A549 (cell line): ENCODE data around the gene GRAP2. TPM values are rescaled to one million over a fixed set of nuclear protein-coding genes. Genes with fewer than 3 reads are reported as not detected.

Experiments used
- ATAC-seq, 2 experiments: fragments of 200-7000 bp in 1 of 2; fragments of >200 bp in 1 of 2; cut with Nextera tagmentation in 1 of 2; cut with Tn5 transposase in 1 of 2; 3 replicates each; pipeline versions ENCODE4 v1.8.0 to v1.9.1; 2018 to 2020; ENCODE audit warnings: mild to moderate bottlenecking in 1 of 2, moderate library complexity in 1 of 2
- CTCF ChIA-PET: fragments of 300-600 bp; sonication (Branson Sonifier 250); formaldehyde crosslinking; extraction: SDS; loops from one replicate; lab custom pipeline; 2021; ENCODE audit warnings: antibody characterized with exemption, inconsistent platforms; lab: Yijun Ruan, JAX
- POLR2A ChIA-PET: fragments of 350-600 bp; formaldehyde crosslinking; extraction: SDS; loops from one replicate; lab custom pipeline; 2021; ENCODE audit warnings: antibody characterized with exemption, inconsistent platforms; lab: Yijun Ruan, JAX
- DNase-seq, 2 experiments: peaks; one replicate each; pipeline versions ENCODE4 v3.0.0 to v3.0.0-alpha.2; 2011 to 2016; ENCODE audit warnings: low read depth in 1 of 2, low spot score in 1 of 2
- FAIRE-seq: peaks from 2 replicates; lab custom pipeline; 2011; peaks lifted over from hg19 to GRCh38; lab: Jason Lieb, UNC
- H3K27ac ChIP-seq, 2 experiments: fragments of >200 bp; sonication (Bioruptor Twin); formaldehyde crosslinking; 3 replicates each; pipeline ENCODE4 v1.5.1; 2016 to 2017
- H3K4me1 ChIP-seq: fragments of >200 bp; sonication (Bioruptor Twin); formaldehyde crosslinking; 3 replicates; pipeline ENCODE4 v1.6.1; 2016
- H3K4me2 ChIP-seq: fragments of >200 bp; sonication (Bioruptor Twin); formaldehyde crosslinking; 3 replicates; pipeline ENCODE4 v1.6.1; 2016
- H3K4me3 ChIP-seq: fragments of >200 bp; sonication (Bioruptor Twin); formaldehyde crosslinking; 3 replicates; pipeline ENCODE4 v1.5.1; 2016
- H3K9me3 ChIP-seq: fragments of >200 bp; sonication (Bioruptor Twin); formaldehyde crosslinking; 3 replicates; pipeline ENCODE4 v1.6.1; 2016
- CEBPB ChIP-seq, 2 experiments: fragments of >200 bp in 1 of 2; sonication (Bioruptor Twin) in 1 of 2; formaldehyde crosslinking in 1 of 2; IDR thresholded peaks; 2 replicates each; pipeline ENCODE4 v1.6.1; 2012 to 2016
- CHD2 ChIP-seq: fragments of 150-350 bp; IDR thresholded peaks from 2 replicates; pipeline ENCODE4 v1.6.1; 2014; ENCODE audit warnings: low read length; ENCODE audit not compliant: partially characterized antibody
- ESRRA ChIP-seq: fragments of 150-350 bp; IDR thresholded peaks from 2 replicates; pipeline ENCODE4 v1.6.1; 2014; ENCODE audit warnings: mild to moderate bottlenecking, low read length, borderline replicate concordance
- GATA3 ChIP-seq: IDR thresholded peaks from 2 replicates; pipeline ENCODE4 v1.6.1; 2012; ENCODE audit warnings: borderline replicate concordance
- HDAC2 ChIP-seq: fragments of 200-600 bp; sonication (generic); IDR thresholded peaks from 2 replicates; pipeline ENCODE4 v1.6.1; 2016
- HOXB5 ChIP-seq: fragments of 250-450 bp; sonication (Bioruptor Pico); IDR thresholded peaks from 2 replicates; pipeline ENCODE4 v1.5.0; 2020; ENCODE audit warnings: mild to moderate bottlenecking, moderate library complexity
- JUNB ChIP-seq: fragments of >200 bp; sonication (Bioruptor Twin); formaldehyde crosslinking; IDR thresholded peaks from 2 replicates; pipeline ENCODE4 v1.6.1; 2016
- KDM5A ChIP-seq: fragments of 200-600 bp; sonication (generic); IDR thresholded peaks from 2 replicates; pipeline ENCODE4 v1.6.1; 2016; ENCODE audit warnings: antibody characterized with exemption, mild to moderate bottlenecking
- MYC ChIP-seq: IDR thresholded peaks from 2 replicates; pipeline ENCODE4 v1.6.1; 2012; ENCODE audit warnings: mild to moderate bottlenecking, inconsistent platforms, low read length, improper control_type of control experiment, borderline replicate concordance
- NR3C1 ChIP-seq: fragments of >200 bp; sonication (Bioruptor Twin); formaldehyde crosslinking; IDR thresholded peaks from 3 replicates; pipeline ENCODE4 v1.6.1; 2017
- PHF8 ChIP-seq: fragments of 200-600 bp; sonication (generic); IDR thresholded peaks from 2 replicates; pipeline ENCODE4 v1.6.1; 2016; ENCODE audit warnings: low read depth, mild to moderate bottlenecking, antibody characterized with exemption, moderate library complexity, borderline replicate concordance
- POLR2AphosphoS2 ChIP-seq: conservative IDR thresholded peaks from 2 replicates; pipeline ENCODE4 v1.6.1; 2012; ENCODE audit warnings: low read length, improper control_type of control experiment, inconsistent platforms
- RARB ChIP-seq: fragments of 250-450 bp; sonication (Bioruptor Pico); IDR thresholded peaks from 2 replicates; pipeline ENCODE4 v1.8.0; 2021; ENCODE audit warnings: mild to moderate bottlenecking, moderate library complexity
- RFX5 ChIP-seq: fragments of 450-650 bp; IDR thresholded peaks from 2 replicates; pipeline ENCODE4 v1.7.1; 2014; ENCODE audit warnings: antibody characterized with exemption, mild to moderate bottlenecking, moderate library complexity
- TFCP2L1 ChIP-seq: fragments of 250-450 bp; sonication (Bioruptor Pico); IDR thresholded peaks from 2 replicates; pipeline ENCODE4 v1.5.0; 2021; ENCODE audit warnings: mild to moderate bottlenecking
- ZC3H11A ChIP-seq: fragments of 450-650 bp; IDR thresholded peaks from 2 replicates; pipeline ENCODE4 v1.6.1; 2014; ENCODE audit warnings: antibody characterized with exemption, mild to moderate bottlenecking
- ZNF302 ChIP-seq: fragments of 250-450 bp; sonication (Bioruptor Pico); IDR thresholded peaks from 2 replicates; pipeline ENCODE4 v1.9.0; 2021; ENCODE audit warnings: inconsistent platforms, mild to moderate bottlenecking, moderate library complexity
- ZSCAN20 ChIP-seq: fragments of 250-450 bp; sonication (Bioruptor Pico); IDR thresholded peaks from 2 replicates; pipeline ENCODE4 v1.8.0; 2022; ENCODE audit warnings: mild to moderate bottlenecking, moderate library complexity
- WGBS: methylation state at CpG from one replicate; pipeline ENCODE4 v1.1.6; 2017; ENCODE audit errors: missing lambda C conversion rate; 5-methylcytosine and 5-hydroxymethylcytosine counted together
- polyA plus RNA-seq, 4 experiments: library from polyadenylated mRNA; depleted of rRNA in 3 of 4; stranded (reverse); fragments of >200 nt; fragmentation: RNase III in 1 of 4; extraction: RNeasy Plus Mini Kit Qiagen cat#74134 plus additional on column Dnase treatment in 1 of 4; gene quantifications; 2 replicates in 3 of 4; 3 replicates in 1 of 4; pipeline ENCODE4 v1.2.3, GENCODE V29; 2011 to 2017
- TF ChIP-seq, protein P1 (sequence below): fragments of 200-600 bp; sonication (generic); IDR thresholded peaks from 2 replicates; pipeline ENCODE4 v1.6.1; 2016; ENCODE audit warnings: antibody characterized with exemption, mild to moderate bottlenecking, moderate library complexity
- TF ChIP-seq, protein P2 (sequence below): IDR thresholded peaks from 2 replicates; pipeline ENCODE4 v1.6.1; 2012
- TF ChIP-seq, protein P3 (sequence below): fragments of >200 bp; sonication (Bioruptor Twin); formaldehyde crosslinking; IDR thresholded peaks from 3 replicates; pipeline ENCODE4 v1.6.1; 2016

The GRAP2 gene
- polyA plus RNA-seq, 2 of the 4 experiments (the other 2 are of a cell fraction): not detected

DNA sequence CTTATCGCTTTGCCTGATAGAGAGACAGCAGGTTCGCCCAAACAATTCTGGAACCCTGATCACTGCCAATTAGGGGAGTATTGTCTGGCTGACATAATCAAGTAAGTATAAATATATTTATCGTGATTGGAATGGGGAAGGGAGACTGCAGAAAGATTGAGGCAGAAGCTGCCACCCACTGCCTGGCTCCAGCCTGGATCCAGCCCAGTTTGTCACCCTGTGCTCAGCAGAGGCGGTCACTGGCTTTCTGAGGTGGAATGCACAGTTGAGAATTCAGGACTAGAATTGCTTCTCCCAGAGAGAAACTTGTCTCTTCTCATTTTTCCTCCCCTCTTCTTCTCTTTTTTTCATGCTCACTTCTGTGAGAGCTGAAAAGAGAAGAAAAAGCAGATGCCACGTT is 25.9 kb downstream of the GRAP2 start:
- CTCF ChIA-PET: no interaction called here
- Histone ChIP-seq H3K9me3 (no peaks in the 10 kb centered on the region), H3K4me1 (no peaks in the 10 kb centered on the region), H3K27ac (no peak overlapping the region), H3K4me2 (no peak overlapping the region), H3K4me3 (no peak overlapping the region)
- TF ChIP-seq HDAC2: no peak
- TF ChIP-seq, protein P1, sequence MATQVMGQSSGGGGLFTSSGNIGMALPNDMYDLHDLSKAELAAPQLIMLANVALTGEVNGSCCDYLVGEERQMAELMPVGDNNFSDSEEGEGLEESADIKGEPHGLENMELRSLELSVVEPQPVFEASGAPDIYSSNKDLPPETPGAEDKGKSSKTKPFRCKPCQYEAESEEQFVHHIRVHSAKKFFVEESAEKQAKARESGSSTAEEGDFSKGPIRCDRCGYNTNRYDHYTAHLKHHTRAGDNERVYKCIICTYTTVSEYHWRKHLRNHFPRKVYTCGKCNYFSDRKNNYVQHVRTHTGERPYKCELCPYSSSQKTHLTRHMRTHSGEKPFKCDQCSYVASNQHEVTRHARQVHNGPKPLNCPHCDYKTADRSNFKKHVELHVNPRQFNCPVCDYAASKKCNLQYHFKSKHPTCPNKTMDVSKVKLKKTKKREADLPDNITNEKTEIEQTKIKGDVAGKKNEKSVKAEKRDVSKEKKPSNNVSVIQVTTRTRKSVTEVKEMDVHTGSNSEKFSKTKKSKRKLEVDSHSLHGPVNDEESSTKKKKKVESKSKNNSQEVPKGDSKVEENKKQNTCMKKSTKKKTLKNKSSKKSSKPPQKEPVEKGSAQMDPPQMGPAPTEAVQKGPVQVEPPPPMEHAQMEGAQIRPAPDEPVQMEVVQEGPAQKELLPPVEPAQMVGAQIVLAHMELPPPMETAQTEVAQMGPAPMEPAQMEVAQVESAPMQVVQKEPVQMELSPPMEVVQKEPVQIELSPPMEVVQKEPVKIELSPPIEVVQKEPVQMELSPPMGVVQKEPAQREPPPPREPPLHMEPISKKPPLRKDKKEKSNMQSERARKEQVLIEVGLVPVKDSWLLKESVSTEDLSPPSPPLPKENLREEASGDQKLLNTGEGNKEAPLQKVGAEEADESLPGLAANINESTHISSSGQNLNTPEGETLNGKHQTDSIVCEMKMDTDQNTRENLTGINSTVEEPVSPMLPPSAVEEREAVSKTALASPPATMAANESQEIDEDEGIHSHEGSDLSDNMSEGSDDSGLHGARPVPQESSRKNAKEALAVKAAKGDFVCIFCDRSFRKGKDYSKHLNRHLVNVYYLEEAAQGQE: no peak
- TF ChIP-seq POLR2AphosphoS2: no peak
- TF ChIP-seq NR3C1: no peak
- POLR2A ChIA-PET: no interaction called here
- ATAC-seq: no peak
- no peak for DNase-seq
- WGBS: 34% methylated on average over 5 of the region's 5 CpGs
- FAIRE-seq: no peak

DNA sequence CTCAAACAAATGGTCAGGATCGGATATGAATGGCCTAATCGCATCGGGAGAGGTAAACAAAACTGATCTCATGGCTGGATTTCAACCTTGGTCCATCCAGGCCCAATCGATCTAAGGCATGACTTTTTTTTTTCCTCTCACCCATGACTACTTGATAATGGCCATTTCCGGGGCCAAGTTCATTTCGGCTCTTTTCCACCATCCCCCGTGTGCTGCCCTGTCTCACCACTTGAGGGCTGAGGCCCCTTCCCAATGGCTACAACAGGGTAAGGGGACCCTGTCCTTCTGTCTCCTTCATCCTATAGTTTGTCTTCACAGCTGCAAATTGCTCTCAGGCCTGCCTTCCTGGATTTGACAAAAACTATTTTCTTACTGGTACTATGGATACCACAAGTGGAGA is 26.7 kb downstream of the GRAP2 start:
- ChIA-PET CTCF (interaction anchor here (1.1 kb wide), 1 partner anchor 98 kb away, joined by 3 read pairs; no protein-coding TSS in a partner anchor), POLR2A (no interaction called here)
- 57% methylated on average over 7 of the region's 7 CpGs for WGBS
- Histone ChIP-seq H3K9me3 (no peaks in the 10 kb centered on the region), H3K4me2 (no peak overlapping the region), H3K4me1 (no peaks in the 10 kb centered on the region), H3K27ac (no peak overlapping the region), H3K4me3 (no peak overlapping the region)
- FAIRE-seq: no peak
- no peak for DNase-seq
- no peak for TF ChIP-seq RFX5
- no peak for TF ChIP-seq CEBPB (IDR thresholded peaks at IDR 0.05)
- TF ChIP-seq RARB: no peak
- no peak for TF ChIP-seq MYC
- TF ChIP-seq CHD2: no peak
- TF ChIP-seq ZSCAN20 (CRISPR knock-in tag): no peak
- TF ChIP-seq, protein P2, sequence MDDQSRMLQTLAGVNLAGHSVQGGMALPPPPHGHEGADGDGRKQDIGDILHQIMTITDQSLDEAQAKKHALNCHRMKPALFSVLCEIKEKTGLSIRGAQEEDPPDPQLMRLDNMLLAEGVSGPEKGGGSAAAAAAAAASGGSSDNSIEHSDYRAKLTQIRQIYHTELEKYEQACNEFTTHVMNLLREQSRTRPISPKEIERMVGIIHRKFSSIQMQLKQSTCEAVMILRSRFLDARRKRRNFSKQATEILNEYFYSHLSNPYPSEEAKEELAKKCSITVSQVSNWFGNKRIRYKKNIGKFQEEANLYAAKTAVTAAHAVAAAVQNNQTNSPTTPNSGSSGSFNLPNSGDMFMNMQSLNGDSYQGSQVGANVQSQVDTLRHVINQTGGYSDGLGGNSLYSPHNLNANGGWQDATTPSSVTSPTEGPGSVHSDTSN: no peak
- TF ChIP-seq, protein P3, sequence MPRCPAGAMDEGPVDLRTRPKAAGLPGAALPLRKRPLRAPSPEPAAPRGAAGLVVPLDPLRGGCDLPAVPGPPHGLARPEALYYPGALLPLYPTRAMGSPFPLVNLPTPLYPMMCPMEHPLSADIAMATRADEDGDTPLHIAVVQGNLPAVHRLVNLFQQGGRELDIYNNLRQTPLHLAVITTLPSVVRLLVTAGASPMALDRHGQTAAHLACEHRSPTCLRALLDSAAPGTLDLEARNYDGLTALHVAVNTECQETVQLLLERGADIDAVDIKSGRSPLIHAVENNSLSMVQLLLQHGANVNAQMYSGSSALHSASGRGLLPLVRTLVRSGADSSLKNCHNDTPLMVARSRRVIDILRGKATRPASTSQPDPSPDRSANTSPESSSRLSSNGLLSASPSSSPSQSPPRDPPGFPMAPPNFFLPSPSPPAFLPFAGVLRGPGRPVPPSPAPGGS: no peak
- no peak for TF ChIP-seq HOXB5 (CRISPR knock-in tag)
- no peak for TF ChIP-seq TFCP2L1
- TF ChIP-seq ZNF302: no peak
- no peak for TF ChIP-seq JUNB
- TF ChIP-seq PHF8: no peak
- no peak for TF ChIP-seq ZC3H11A
- no peak for TF ChIP-seq ESRRA
- TF ChIP-seq KDM5A: no peak
- TF ChIP-seq GATA3: no peak
- TF ChIP-seq, protein P1: no peak
- no peak for ATAC-seq
